Suppressor macrophage treated with lipopolysaccharide for 4 hours (primary cell): ENCODE data around the gene NBAS.

Experiments used
- DNase-seq: peaks from one replicate; pipeline ENCODE4 v3.0.0-alpha.2; 2020

The NBAS gene

GRCh38 chr2:15400240-15400826 is 160.8 kb downstream of the NBAS start:
- no peak for DNase-seq

- no peak for DNase-seq
These were observed 161.9 kb downstream of the NBAS start for GRCh38 chr2:15399241-15399640.

- DNase-seq = no peak
These were observed 169.4 kb downstream of the NBAS start for GRCh38 chr2:15391751-15392150.

GRCh38 chr2:15389895-15390294 is 171.2 kb downstream of the NBAS start:
- DNase-seq = no peak

GRCh38 chr2:15389326-15389700 is 171.8 kb downstream of the NBAS start:
- no peak for DNase-seq

- no peak for DNase-seq
These were observed 172.5 kb downstream of the NBAS start for GRCh38 chr2:15388406-15389325.

- DNase-seq = no peak
These were observed 175.9 kb downstream of the NBAS start for GRCh38 chr2:15385184-15385583.

GRCh38 chr2:15383695-15384350 is 177.3 kb downstream of the NBAS start:
- no peak for DNase-seq

GRCh38 chr2:15378148-15378908 is 182.8 kb downstream of the NBAS start:
- peak; percentile 3 for DNase-seq

- DNase-seq = no peak
These were observed 183.9 kb downstream of the NBAS start for GRCh38 chr2:15377202-15377601.

GRCh38 chr2:15372019-15372418 is 189.1 kb downstream of the NBAS start:
- DNase-seq = no peak

- DNase-seq = no peak
These were observed 192.0 kb downstream of the NBAS start for GRCh38 chr2:15369129-15369528.

GRCh38 chr2:15367715-15368114 is 193.4 kb downstream of the NBAS start:
- DNase-seq = no peak

GRCh38 chr2:15367205-15367604 is 193.9 kb downstream of the NBAS start:
- no peak for DNase-seq

- no peak for DNase-seq
These were observed 195.7 kb downstream of the NBAS start for GRCh38 chr2:15365411-15365810.

- DNase-seq = no peak
These were observed 196.6 kb downstream of the NBAS start for GRCh38 chr2:15364561-15364960.

GRCh38 chr2:15363734-15364133 is 197.4 kb downstream of the NBAS start:
- DNase-seq = no peak

- DNase-seq = no peak
These were observed 198.0 kb downstream of the NBAS start for GRCh38 chr2:15363142-15363541.

- no peak for DNase-seq
These were observed 201.2 kb downstream of the NBAS start for GRCh38 chr2:15359716-15360531.

GRCh38 chr2:15357922-15358321 is 203.2 kb downstream of the NBAS start:
- no peak for DNase-seq

- DNase-seq = no peak
These were observed 203.9 kb downstream of the NBAS start for GRCh38 chr2:15357186-15357585.

- DNase-seq = no peak
These were observed 205.7 kb downstream of the NBAS start for GRCh38 chr2:15355386-15355785.
